ENCODE measurements around the gene FBXO31. TPM values are rescaled to one million over a fixed set of nuclear protein-coding genes. Genes with fewer than 3 reads are reported as not detected.

FBXO31 gene
- total RNA-seq, 4 donors from 2014 or later = 89.4 to 241 (median 147) TPM

DNA sequence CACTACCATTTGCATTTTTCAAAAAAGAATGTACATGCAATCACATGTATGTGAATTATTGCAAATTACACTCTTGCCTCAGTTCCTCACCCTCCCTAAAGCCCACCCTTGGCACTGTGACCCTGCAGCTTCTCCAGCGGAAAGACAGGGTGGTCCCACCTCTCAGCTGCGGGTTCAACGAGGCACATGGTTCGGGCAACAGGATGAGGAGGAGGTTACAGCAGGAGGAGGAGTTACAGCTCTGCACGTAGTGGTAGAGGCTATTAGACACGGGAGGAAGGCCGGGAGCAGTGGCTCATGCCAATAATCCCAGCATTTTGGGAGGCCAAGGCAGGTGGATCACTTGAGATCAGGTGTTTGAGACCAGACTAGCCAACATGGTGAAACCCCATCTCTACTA is 71.6 kb downstream of the FBXO31 start:
- no peaks in the 10 kb centered on the region for H3K4me1 ChIP-seq
- 75 to 79% methylated on average over 7 of the region's 7 CpGs for WGBS, 2 donors
- TF ChIP-seq, protein P1, sequence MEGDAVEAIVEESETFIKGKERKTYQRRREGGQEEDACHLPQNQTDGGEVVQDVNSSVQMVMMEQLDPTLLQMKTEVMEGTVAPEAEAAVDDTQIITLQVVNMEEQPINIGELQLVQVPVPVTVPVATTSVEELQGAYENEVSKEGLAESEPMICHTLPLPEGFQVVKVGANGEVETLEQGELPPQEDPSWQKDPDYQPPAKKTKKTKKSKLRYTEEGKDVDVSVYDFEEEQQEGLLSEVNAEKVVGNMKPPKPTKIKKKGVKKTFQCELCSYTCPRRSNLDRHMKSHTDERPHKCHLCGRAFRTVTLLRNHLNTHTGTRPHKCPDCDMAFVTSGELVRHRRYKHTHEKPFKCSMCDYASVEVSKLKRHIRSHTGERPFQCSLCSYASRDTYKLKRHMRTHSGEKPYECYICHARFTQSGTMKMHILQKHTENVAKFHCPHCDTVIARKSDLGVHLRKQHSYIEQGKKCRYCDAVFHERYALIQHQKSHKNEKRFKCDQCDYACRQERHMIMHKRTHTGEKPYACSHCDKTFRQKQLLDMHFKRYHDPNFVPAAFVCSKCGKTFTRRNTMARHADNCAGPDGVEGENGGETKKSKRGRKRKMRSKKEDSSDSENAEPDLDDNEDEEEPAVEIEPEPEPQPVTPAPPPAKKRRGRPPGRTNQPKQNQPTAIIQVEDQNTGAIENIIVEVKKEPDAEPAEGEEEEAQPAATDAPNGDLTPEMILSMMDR (IDR thresholded peaks at IDR 0.05) = no peak
- TF ChIP-seq EP300 (IDR thresholded peaks at IDR 0.05) (no peak), POLR2A (IDR thresholded peaks at IDR 0.05) (no peak)
- no peak overlapping the region for H3K4me3 ChIP-seq
- H3K27ac ChIP-seq = no peak overlapping the region
- H3K9me3 ChIP-seq = peaks cover 0 to 12% (median 0%) of the 10 kb centered on the region in 4 donors
- H3K36me3 ChIP-seq = peaks cover 0 to 10% (median 0%) of the 10 kb centered on the region in 3 donors
- DNase-seq (ENCODE audit: low spot score in 2 of 2) = no peak
- H3K27me3 ChIP-seq = no peaks in the 10 kb centered on the region

DNA sequence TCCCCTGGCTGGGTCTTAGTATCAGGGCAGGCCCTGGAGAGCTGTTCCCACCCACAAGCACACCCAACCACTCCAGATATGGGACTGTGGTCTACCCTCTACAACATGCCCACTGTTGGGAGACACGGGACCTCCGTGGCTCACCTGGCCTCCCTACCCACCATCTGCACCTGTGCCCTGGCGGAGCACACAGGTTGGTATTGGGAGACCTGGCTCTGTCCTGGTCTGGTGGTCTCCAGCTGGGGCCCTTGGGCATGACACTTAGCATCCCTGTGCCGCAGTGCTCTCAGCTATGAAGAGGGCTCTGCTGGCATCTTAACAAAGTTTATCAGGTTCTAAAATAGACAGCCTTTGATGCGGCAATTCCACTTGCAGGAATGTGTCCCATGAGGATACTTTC is 72.2 kb downstream of the FBXO31 start:
- H3K36me3 ChIP-seq = peaks cover 0 to 10% (median 0%) of the 10 kb centered on the region in 3 donors
- 84 to 90% methylated on average over 5 of the region's 5 CpGs for WGBS, 2 donors
- peaks cover 0 to 12% (median 0%) of the 10 kb centered on the region in 4 donors for H3K9me3 ChIP-seq
- no peaks in the 10 kb centered on the region for H3K4me1 ChIP-seq
- H3K4me3 ChIP-seq = no peak overlapping the region
- H3K27me3 ChIP-seq = no peaks in the 10 kb centered on the region
- H3K27ac ChIP-seq = no peak overlapping the region
- DNase-seq (ENCODE audit: low spot score in 2 of 2) = no peak
- TF ChIP-seq POLR2A (IDR thresholded peaks at IDR 0.05) (no peak), EP300 (IDR thresholded peaks at IDR 0.05) (no peak)
- TF ChIP-seq, protein P1 (IDR thresholded peaks at IDR 0.05) = no peak

DNA sequence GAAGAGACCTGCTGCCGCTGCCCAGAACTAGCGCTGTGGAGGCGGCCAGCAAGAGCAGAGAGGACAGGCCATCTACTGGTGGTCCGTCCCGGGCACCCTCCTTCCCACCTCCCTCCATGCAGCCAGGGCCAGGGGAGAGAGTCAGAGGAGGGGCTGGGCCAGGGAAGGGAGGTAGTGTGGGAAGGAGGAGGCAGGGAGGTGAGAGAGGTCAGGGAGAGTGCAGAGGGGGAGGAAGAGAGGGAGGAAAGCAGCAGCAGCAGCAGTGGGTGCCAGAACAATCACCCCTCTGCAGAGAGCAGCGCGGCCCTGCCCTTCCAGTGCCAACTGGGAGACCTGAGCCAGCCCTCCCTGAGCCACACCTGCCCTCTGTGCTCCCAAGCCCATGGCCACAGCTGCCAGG is 73.0 kb downstream of the FBXO31 start:
- Histone ChIP-seq H3K4me3 (no peak overlapping the region), H3K9me3 (peaks cover 0 to 12% (median 0%) of the 10 kb centered on the region in 4 donors), H3K4me1 (no peaks in the 10 kb centered on the region), H3K27me3 (no peaks in the 10 kb centered on the region), H3K27ac (no peak overlapping the region), H3K36me3 (peaks cover 0 to 10% (median 0%) of the 10 kb centered on the region in 3 donors)
- TF ChIP-seq, protein P1 (IDR thresholded peaks at IDR 0.05) = no peak
- TF ChIP-seq POLR2A (IDR thresholded peaks at IDR 0.05) = no peak
- no peak for TF ChIP-seq EP300 (IDR thresholded peaks at IDR 0.05)
- DNase-seq (ENCODE audit: low spot score in 2 of 2) = no peak
- 67 to 70% methylated on average over 7 of the region's 7 CpGs for whole genome bisulfite sequencing, 2 donors

DNA sequence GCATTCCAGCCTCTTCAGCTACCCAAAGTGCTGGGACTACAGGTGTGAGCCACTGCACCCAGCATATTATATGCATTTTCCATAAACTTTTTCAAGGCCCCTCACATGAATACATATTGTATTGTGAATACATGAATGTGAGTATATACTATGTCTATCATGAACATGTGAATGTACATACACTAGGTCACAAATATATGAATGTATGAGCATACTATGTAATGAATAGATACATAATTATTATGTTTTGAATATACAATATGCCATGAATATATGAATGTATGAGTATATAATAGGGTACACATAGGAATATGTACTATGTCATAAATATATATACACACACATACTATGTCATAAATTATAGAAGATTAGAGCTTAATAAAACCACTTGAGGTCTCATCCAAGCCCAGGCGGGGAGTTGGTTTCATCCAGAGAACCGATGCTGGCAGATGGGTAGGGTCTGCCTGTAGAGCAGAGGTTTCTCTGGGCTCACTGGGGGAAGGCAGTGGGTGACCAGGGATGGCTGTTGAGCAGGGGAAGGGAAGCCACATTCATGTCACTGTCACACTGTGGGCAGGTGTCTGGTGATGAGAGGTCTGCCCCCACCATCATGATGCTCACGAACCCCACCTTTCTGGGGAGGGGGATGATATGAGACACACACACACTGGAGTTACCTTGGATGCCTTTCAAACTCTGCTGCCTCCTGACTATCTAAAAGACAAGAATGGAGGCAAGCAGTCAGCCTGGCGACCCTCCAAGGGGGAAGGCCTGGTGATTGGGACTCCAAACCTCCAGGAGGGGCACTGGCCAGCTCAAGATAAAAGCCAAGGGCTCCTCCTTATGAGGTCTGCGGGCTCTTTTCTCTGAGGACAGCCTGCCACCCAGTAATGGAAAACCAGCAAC is 73.7 kb downstream of the FBXO31 start:
- no peaks in the 10 kb centered on the region for H3K4me1 ChIP-seq
- peaks cover 0 to 10% (median 0%) of the 10 kb centered on the region in 3 donors for H3K36me3 ChIP-seq
- no peak overlapping the region for H3K27ac ChIP-seq
- WGBS, 2 donors = 63 to 74% methylated on average over 5 of the region's 5 CpGs
- TF ChIP-seq, protein P1 (IDR thresholded peaks at IDR 0.05) = no peak
- TF ChIP-seq POLR2A (IDR thresholded peaks at IDR 0.05) = no peak
- no peak for TF ChIP-seq EP300 (IDR thresholded peaks at IDR 0.05)
- DNase-seq (ENCODE audit: low spot score in 2 of 2) = no peak
- H3K9me3 ChIP-seq = peaks cover 0 to 12% (median 0%) of the 10 kb centered on the region in 4 donors
- H3K27me3 ChIP-seq = no peaks in the 10 kb centered on the region
- H3K4me3 ChIP-seq = no peak overlapping the region

DNA sequence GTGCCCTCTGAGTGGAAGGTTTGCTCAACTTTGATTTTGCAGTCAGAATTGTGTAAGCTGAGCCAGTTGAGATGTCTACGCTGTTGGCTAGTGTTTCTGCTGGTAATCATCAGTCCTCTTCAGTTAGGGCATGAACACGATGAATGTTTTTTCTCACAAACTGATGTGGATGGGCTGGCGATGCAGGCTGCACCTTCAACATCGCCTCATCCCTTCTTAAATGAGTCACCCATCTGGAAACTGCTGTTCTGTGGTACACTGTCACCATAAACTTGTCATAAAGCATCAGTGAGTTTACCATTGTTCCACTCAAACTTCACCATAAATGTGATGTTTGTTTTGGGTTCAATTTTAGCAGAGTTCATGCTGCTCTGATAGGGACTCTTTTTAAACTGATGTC is 74.8 kb downstream of the FBXO31 start:
- no peak overlapping the region for H3K4me3 ChIP-seq
- peaks cover 0 to 10% (median 0%) of the 10 kb centered on the region in 3 donors for H3K36me3 ChIP-seq
- no peak overlapping the region for H3K27ac ChIP-seq
- H3K4me1 ChIP-seq = no peaks in the 10 kb centered on the region
- DNase-seq (ENCODE audit: low spot score in 2 of 2) = no peak
- H3K9me3 ChIP-seq = peaks cover 0 to 12% (median 0%) of the 10 kb centered on the region in 4 donors
- TF ChIP-seq EP300 (IDR thresholded peaks at IDR 0.05) (no peak), POLR2A (IDR thresholded peaks at IDR 0.05) (no peak)
- TF ChIP-seq, protein P1 (IDR thresholded peaks at IDR 0.05) = no peak
- 69 to 71% methylated on average over 4 of the region's 4 CpGs for WGBS, 2 donors
- no peaks in the 10 kb centered on the region for H3K27me3 ChIP-seq
